ENCODE results near the gene DNM1L. TPM values are rescaled to one million over a fixed set of nuclear protein-coding genes. Genes with fewer than 3 reads are reported as not detected.

Gene DNM1L
- total RNA-seq, 1 experiment from 2014 or later, result 102 TPM

DNA sequence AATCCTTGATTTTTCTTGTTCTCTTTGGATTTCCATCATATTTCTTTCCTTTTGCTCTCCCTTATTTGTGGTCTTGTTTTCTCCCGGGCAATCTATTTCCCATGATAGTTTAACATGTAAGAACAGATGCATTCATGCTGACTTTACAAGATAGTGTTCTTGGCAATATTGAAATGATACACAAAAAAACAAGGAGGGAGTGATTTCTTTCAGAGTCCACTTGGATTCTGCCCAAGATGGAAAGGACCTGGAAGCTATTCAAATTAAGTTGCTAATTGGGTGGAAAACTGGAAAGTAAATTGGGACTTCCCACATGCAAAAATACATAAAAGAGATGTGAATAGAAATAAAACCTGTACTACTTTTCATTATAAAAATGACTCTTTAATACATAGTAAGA lies 91.0 kb downstream of the DNM1L start:
- Histone ChIP-seq H3K4me3 (ENCODE audit: low read depth, low read length, poor library complexity, severe bottlenecking) (no peak overlapping the region), H3K27ac (ENCODE audit: low read depth, low read length, poor library complexity, severe bottlenecking) (no peak overlapping the region), H3K9me3 (ENCODE audit: low read depth, low read length, poor library complexity, severe bottlenecking) (no peaks in the 10 kb centered on the region), H3K36me3 (ENCODE audit: insufficient read depth, low read length, poor library complexity, severe bottlenecking) (no peaks in the 10 kb centered on the region), H3K4me1 (ENCODE audit: insufficient read depth, low read length, poor library complexity, severe bottlenecking) (no peaks in the 10 kb centered on the region), H3K27me3 (replicated peaks; ENCODE audit: insufficient read depth, low read depth, low read length, poor library complexity) (peaks cover 12% of the 10 kb centered on the region)
- TF ChIP-seq, protein P1, sequence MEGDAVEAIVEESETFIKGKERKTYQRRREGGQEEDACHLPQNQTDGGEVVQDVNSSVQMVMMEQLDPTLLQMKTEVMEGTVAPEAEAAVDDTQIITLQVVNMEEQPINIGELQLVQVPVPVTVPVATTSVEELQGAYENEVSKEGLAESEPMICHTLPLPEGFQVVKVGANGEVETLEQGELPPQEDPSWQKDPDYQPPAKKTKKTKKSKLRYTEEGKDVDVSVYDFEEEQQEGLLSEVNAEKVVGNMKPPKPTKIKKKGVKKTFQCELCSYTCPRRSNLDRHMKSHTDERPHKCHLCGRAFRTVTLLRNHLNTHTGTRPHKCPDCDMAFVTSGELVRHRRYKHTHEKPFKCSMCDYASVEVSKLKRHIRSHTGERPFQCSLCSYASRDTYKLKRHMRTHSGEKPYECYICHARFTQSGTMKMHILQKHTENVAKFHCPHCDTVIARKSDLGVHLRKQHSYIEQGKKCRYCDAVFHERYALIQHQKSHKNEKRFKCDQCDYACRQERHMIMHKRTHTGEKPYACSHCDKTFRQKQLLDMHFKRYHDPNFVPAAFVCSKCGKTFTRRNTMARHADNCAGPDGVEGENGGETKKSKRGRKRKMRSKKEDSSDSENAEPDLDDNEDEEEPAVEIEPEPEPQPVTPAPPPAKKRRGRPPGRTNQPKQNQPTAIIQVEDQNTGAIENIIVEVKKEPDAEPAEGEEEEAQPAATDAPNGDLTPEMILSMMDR (conservative IDR thresholded peaks at IDR 0.05; ENCODE audit: low read depth, low read length), result no peak
- no peak for TF ChIP-seq EZH2 (IDR thresholded peaks at IDR 0.05; ENCODE audit: borderline replicate concordance, low read depth, low read length, poor library complexity, severe bottlenecking)
- BruUV-seq (replicated peaks), result no TSS peak
- ChIA-PET CTCF (no interaction called here), POLR2A (ENCODE audit: low non-redundant PET) (no interaction called here)
- DNase-seq (ENCODE audit: low spot score), result no peak
- intact Hi-C loops (cut with micrococcal nuclease; ENCODE audit: unreplicated experiment), result no loop called here

GRCh38 chr12:32773691-32774090 lies 94.6 kb downstream of the DNM1L start:
- no peaks in the 10 kb centered on the region for H3K9me3 ChIP-seq (ENCODE audit: low read depth, low read length, poor library complexity, severe bottlenecking)
- TF ChIP-seq, protein P1 (conservative IDR thresholded peaks at IDR 0.05; ENCODE audit: low read depth, low read length), result no peak
- TF ChIP-seq EZH2 (IDR thresholded peaks at IDR 0.05; ENCODE audit: borderline replicate concordance, low read depth, low read length, poor library complexity, severe bottlenecking), result no peak
- ChIA-PET CTCF (interaction anchor here (0.6 kb wide), 1 partner anchor 45 kb away, joined by 3 read pairs; no protein-coding TSS in a partner anchor), POLR2A (ENCODE audit: low non-redundant PET) (no interaction called here)
- BruUV-seq (replicated peaks), result no TSS peak
- peaks cover 19% of the 10 kb centered on the region for H3K27me3 ChIP-seq (replicated peaks; ENCODE audit: insufficient read depth, low read depth, low read length, poor library complexity)
- no peaks in the 10 kb centered on the region for H3K4me1 ChIP-seq (ENCODE audit: insufficient read depth, low read length, poor library complexity, severe bottlenecking)
- H3K27ac ChIP-seq (ENCODE audit: low read depth, low read length, poor library complexity, severe bottlenecking), result no peak overlapping the region
- no peaks in the 10 kb centered on the region for H3K36me3 ChIP-seq (ENCODE audit: insufficient read depth, low read length, poor library complexity, severe bottlenecking)
- intact Hi-C loops (cut with micrococcal nuclease; ENCODE audit: unreplicated experiment), result no loop called here
- no peak for DNase-seq (ENCODE audit: low spot score)
- H3K4me3 ChIP-seq (ENCODE audit: low read depth, low read length, poor library complexity, severe bottlenecking), result no peak overlapping the region

DNA sequence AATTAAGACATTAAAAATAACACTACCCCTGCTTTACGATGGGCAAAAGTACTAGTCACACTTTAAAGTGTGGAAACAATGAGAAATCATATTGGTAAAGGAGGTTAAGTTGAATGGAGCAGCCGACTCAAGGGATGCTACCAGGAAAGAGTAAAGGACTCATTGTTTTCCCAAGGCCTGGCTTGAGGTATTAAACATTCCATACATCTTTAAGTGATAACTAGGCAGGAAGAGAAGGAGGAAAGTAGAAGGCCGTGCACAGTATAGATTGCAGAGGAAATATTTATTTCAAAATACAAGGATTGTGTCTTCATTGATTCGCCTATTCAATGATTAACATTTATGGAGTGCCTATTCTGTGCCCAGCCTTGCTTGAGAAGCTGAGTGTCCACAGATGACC lies 97.2 kb downstream of the DNM1L start:
- Histone ChIP-seq H3K4me1 (ENCODE audit: insufficient read depth, low read length, poor library complexity, severe bottlenecking) (no peaks in the 10 kb centered on the region), H3K36me3 (ENCODE audit: insufficient read depth, low read length, poor library complexity, severe bottlenecking) (no peaks in the 10 kb centered on the region), H3K9me3 (ENCODE audit: low read depth, low read length, poor library complexity, severe bottlenecking) (no peaks in the 10 kb centered on the region), H3K4me3 (ENCODE audit: low read depth, low read length, poor library complexity, severe bottlenecking) (no peak overlapping the region), H3K27ac (ENCODE audit: low read depth, low read length, poor library complexity, severe bottlenecking) (no peak overlapping the region), H3K27me3 (replicated peaks; ENCODE audit: insufficient read depth, low read depth, low read length, poor library complexity) (peaks cover 32% of the 10 kb centered on the region)
- no peak for TF ChIP-seq EZH2 (IDR thresholded peaks at IDR 0.05; ENCODE audit: borderline replicate concordance, low read depth, low read length, poor library complexity, severe bottlenecking)
- TF ChIP-seq, protein P1 (conservative IDR thresholded peaks at IDR 0.05; ENCODE audit: low read depth, low read length), result no peak
- ChIA-PET POLR2A (ENCODE audit: low non-redundant PET) (no interaction called here), CTCF (no interaction called here)
- intact Hi-C loops (cut with micrococcal nuclease; ENCODE audit: unreplicated experiment), result no loop called here
- DNase-seq (ENCODE audit: low spot score), result no peak
- no TSS peak for BruUV-seq (replicated peaks)

Data from A673 (cell line).